Stimulated activated CD8-positive, alpha-beta memory T cell treated with anti-CD3 and anti-CD28 coated beads, Interleukin-12 subunit alpha, Interleukin-12 subunit beta, amount 100 ng/mL, for 1 hour (primary cell): ENCODE data around the gene BUB1.
"Not testable (repeated sequence)": the region's sequence is repeated elsewhere in the genome, so short reads cannot be mapped to it uniquely, and the experiment has no call there.

Experiments
- DNase-seq: peaks from one replicate; pipeline ENCODE4 v3.0.0-alpha.2; 2020; ENCODE audit warnings: low read depth

The BUB1 gene

DNA sequence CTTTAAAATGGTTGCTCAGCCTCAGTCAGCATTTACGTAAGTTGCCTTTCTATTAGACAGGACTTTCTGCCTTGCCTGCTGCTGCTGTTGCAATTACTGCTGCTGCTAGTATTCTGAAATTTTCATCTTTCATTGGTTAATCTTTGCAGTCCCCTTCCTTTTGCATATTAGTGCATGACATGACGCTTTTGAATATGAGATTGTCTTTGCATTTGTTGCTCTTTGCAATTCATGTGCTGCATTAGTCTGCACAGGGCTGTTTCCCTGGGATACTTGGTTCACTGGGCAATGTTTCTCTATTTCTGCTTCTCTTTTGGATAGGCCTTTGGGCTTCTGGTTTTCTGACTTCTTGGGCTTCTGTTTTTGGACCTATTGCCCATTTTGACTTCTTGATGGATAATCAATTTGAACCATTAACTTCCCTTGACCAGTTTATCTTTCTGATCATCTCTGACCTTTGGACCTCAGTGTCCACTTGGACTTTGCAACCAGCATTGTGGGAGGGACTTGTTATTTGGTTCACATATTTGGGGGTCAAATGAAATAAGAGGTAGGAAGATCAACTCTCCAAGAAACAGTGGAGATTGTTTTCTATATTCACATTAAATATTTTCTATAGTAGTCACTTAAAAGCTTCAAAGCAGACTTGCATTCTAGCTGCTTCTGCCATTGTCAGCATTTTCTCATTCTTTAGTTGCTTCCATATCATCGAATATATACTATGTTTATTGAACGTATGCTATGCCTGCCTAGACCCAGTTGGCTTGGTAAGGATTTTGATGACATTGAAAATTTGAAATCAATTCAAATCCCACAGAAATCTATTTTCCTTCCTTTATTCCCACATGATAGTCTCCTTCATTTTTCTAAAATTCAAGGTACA, 12.5 kb upstream of the BUB1 start:
- no peak for DNase-seq

DNA sequence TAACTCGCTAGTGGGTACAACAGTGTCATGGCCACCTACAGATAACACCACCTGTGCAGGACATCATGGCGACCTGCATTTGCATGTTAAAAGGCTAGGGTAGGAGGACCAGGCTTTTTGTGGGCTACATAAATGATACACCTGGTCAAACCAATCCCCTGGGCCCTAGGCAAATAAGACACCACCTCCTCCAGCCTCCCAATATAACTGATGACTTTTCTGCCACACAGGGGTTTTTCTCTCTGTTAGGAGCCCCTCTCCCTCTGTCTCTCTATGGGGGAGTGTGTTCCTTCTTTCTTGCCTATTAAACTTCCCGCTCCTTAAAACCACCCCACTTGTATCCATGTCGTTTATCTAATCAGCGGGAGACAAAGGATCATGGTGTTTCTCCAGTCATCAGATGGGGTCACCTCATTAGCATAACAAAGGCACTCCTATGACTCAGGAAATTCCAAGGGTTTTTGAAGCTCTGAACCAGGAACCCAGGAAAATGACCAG, 10.8 kb upstream of the BUB1 start:
- no peak for DNase-seq

- DNase-seq = not testable (repeated sequence)
Observed at GRCh38 chr2:110687775-110688484, 10.1 kb upstream of the BUB1 start.

DNA sequence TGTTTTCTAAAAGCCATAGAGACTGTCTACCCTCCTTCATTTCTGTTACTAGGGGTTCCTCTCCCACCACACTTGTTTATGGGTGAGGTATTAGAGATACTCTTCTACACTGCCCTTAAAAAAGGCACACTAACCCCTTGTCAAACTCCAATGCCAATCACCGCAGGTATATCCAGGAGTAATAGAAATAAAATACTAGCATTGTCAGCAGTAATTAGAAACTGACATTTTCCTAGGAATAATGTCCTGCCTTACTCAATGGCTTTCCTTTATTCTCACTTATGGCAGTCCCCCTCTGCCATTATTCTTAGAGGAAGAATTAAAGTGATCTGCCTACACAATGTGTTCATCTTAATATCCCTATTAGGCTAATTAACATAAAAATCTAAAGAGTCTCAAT, 5.0 kb upstream of the BUB1 start:
- no peak for DNase-seq

- no peak for DNase-seq
Observed at GRCh38 chr2:110682267-110682666, 4.4 kb upstream of the BUB1 start.

DNA sequence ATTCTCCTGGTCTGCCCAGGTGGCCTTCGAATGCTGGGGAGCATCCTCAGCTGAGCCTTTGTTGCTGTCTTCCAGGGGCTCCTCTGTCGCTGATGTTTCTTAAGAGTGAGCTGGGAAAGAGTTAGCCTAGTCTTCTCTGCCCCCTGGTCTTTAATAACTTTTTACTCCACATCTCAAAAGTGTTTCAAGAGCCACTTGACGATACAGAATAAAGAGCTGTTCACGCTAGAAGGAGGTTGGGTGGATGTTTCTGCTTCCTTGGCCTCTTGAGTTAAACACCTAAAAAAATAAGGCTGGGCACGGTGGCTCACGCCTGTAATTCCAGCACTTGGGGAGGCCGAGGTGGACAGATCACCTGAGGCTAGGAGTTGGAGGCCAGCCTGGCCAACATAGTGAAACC, 2.8 kb upstream of the BUB1 start:
- no peak for DNase-seq

DNA sequence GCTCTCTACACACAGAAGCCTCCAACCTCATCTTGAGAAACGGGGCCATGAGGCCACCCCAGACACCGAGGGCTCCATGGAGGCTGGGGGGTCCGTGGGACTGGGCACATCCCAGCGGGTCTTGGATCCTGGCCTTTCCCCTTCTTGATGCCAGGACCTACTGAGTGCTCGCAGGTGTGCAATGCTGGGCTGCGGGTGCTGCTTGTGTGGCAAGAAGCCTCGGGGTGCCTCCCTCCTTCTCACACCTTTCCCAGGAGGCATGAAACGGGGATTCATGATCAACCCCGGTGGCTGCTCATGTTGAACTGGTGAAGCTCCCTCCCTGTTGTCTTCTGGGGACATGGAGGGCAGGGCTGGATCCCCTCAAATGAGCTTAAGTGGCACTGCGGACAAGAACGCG, 2.0 kb upstream of the BUB1 start:
- DNase-seq = no peak

DNA sequence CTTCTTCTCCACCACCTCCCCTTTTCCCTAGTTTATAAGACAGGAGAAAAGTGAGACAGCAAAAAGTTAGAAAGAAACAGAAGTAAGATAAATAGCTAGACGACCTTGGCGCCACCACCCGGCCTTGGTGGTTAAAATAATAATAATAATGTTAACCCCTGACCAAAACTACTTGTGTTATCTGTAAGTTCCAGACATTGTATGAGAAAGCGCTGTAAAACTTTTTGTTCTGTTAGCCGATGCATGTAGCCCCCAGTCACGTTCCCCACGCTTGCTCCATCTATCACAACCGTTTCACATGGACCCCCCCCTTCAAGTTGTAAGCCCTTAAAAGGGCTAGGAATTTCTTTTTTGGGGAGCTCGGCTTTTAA, 1.5 kb upstream of the BUB1 start:
- no peak for DNase-seq

DNA sequence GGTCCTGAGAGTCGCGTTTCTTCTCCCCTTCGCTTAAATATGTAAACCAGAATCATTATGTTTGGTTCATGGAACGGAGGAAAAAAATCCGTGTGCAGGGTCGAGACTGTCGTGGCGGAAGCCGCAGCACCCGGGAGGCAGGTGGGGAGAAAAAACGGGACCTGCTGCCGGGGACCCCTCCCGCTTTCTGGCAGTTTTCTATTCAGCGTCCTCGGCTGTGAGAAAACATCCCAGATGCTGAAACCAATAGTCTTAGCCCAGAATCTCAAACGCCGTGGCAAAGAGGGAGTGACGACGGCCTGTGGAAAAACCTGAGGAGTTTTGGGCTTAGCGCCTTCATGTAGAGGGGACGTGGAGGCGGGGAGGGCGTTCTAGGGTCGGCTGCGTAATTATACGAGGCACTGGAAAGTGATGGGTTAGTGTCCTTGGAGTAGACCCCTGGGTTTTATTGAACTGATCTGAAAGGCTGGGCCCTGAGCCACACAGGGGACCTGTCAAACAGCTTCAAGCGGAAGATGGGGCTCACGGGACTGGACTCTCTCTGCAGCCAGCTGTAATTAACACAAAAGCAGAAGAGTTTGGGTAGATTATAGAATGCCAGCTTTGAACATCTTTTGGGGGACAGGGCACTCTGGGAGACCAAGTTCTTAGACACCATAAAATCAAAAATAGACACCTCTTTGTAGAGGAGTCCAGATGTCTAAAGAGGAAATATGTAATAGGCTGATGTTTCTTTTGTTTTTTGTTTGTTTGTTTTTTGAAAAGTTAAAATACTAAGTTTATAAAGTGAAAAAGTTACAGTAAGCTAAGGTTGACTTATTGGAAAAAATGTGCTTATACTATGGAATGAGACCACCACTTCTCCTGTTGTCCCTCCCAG, 834 bp upstream of the BUB1 start:
- no peak for DNase-seq

GRCh38 chr2:110677080-110677479, 783 bp downstream of the BUB1 start:
- DNase-seq = no peak

DNA sequence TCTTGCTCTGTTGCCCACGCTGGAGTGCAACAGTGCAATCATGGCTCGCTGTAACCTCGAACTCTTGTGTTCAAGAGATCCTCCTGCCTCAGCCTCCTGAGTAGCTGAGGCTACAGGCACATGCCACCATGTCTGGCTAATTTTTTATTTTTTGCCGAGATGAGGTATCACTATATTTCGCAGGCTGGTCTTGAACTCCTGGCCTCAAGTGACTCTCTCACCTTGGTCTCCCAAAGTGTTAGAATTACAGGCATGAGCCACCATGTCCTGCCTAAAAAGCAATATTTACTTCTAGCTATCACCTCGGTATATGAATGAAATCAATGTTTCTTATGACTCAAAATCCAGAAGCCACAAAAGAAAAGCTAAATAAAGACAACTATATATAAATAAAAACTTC, 2.2 kb downstream of the BUB1 start:
- no peak for DNase-seq

- DNase-seq = no peak
Observed at GRCh38 chr2:110674620-110675555, 3.0 kb downstream of the BUB1 start.

DNA sequence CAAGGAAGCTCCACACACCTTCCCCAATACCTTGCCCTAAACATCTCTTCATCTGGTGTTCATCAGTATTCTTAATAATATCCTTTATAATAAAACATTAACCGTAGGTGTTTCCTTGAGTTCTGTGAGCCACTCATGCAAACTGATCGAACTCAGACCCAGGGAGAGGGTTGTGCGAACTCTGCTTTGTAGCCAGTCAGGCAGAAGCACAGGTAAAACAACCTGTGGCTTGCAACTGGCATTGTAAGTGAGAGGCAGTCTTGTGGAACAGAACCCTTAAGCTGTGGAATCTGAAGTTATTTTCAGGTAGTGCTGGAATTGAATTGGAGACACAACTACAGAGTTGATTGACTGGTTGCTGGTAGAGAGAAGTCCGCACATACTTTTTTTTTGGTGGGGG, 4.7 kb downstream of the BUB1 start:
- DNase-seq = no peak

DNA sequence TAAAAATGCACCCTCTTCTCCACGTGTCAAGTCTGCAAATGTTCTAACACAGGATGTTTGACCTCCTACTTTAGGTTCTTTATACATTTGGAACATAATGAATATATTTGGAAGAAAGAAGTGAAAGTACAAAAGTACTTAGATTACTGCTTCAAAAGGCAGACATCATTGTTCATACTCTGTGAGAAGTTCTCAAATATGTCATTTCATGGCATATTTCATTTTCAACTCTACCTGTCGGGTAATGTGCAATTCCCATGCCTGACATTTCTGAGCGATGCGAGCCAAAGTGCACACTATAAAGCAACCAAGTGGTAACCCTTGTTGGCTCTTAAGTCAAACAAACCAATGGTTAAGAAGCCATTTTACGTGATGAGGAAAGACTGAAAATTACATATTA, 7.0 kb downstream of the BUB1 start:
- no peak for DNase-seq

- no peak for DNase-seq
Observed at GRCh38 chr2:110669079-110669478, 8.8 kb downstream of the BUB1 start.

DNA sequence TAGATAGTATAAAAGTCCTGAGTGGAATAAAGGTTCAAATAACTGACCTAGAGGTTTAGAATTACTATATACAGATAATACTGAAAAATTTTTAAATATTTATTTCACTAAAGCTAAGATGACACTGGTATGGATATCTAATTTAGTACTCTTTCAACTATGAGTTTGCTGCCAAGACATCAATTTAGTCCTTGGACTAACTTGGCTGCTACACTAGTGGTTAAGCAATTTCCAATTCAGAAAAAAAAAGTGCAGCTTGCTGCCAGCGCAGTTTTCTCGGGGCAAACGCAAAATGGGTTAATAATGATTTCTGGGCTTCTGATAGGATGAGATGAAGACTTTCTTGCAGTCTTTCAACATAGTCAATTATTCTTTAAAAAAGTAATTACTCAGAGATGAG, 10.8 kb downstream of the BUB1 start:
- DNase-seq = no peak

GRCh38 chr2:110664135-110664534, 13.7 kb downstream of the BUB1 start:
- DNase-seq = no peak

GRCh38 chr2:110662560-110662959, 15.3 kb downstream of the BUB1 start:
- DNase-seq = no peak

GRCh38 chr2:110660558-110660957, 17.3 kb downstream of the BUB1 start:
- no peak for DNase-seq

- DNase-seq = no peak
Observed at GRCh38 chr2:110659248-110659647, 18.6 kb downstream of the BUB1 start.

- no peak for DNase-seq
Observed at GRCh38 chr2:110657724-110658305, 20.0 kb downstream of the BUB1 start.
